Trophoblast cell (in vitro differentiated cells and primary cell): ENCODE measurements around the gene C2CD2L. TPM values are rescaled to one million over a fixed set of nuclear protein-coding genes. Genes with fewer than 3 reads are reported as not detected.
"Not testable (repeated sequence)": the region's sequence is repeated elsewhere in the genome, so short reads cannot be mapped to it uniquely, and the experiment has no call there.

Source experiments
- DNase-seq, 2 donors: peaks; one replicate each; pipeline ENCODE4 v3.0.0-alpha.2; 2016
- H2AFZ ChIP-seq: 2 replicates; pipeline ENCODE4 v1.6.1; 2013; ENCODE audit warnings: low read length, moderate library complexity, mild to moderate bottlenecking; ENCODE audit not compliant: insufficient read depth, poor library complexity
- H2AK5ac ChIP-seq: 2 replicates; pipeline ENCODE4 v1.6.1; 2013; ENCODE audit warnings: mild to moderate bottlenecking, low read length
- H2BK120ac ChIP-seq: 2 replicates; pipeline ENCODE4 v1.6.1; 2013; ENCODE audit warnings: low read length, mild to moderate bottlenecking, moderate library complexity; ENCODE audit not compliant: insufficient read depth, poor library complexity
- H2BK12ac ChIP-seq: 2 replicates; pipeline ENCODE4 v1.6.1; 2013; ENCODE audit warnings: mild to moderate bottlenecking, low read length, moderate library complexity
- H2BK5ac ChIP-seq: 2 replicates; pipeline ENCODE4 v1.6.1; 2013; ENCODE audit warnings: low read length, low read depth, moderate library complexity, mild to moderate bottlenecking; ENCODE audit not compliant: poor library complexity
- H3K14ac ChIP-seq: 2 replicates; pipeline ENCODE4 v1.6.1; 2013; ENCODE audit warnings: mild to moderate bottlenecking, low read length
- H3K18ac ChIP-seq: 2 replicates; pipeline ENCODE4 v1.6.1; 2013; ENCODE audit warnings: mild to moderate bottlenecking, low read length
- H3K23ac ChIP-seq: 2 replicates; pipeline ENCODE4 v1.6.1; 2013; ENCODE audit warnings: low read length
- H3K27ac ChIP-seq: 2 replicates; pipeline ENCODE4 v1.5.1; 2013; ENCODE audit warnings: low read depth, mild to moderate bottlenecking, inconsistent platforms, low read length, moderate library complexity
- H3K27me3 ChIP-seq: 2 replicates; pipeline ENCODE4 v1.6.1; 2013; ENCODE audit warnings: inconsistent platforms, mild to moderate bottlenecking, low read length, moderate library complexity; ENCODE audit not compliant: insufficient read depth
- H3K36me3 ChIP-seq, 2 experiments: 1 replicate in 1 of 2; 2 replicates in 1 of 2; pipeline ENCODE4 v1.6.1; 2013; ENCODE audit warnings: low read length in 2 of 2, mild to moderate bottlenecking in 2 of 2, moderate library complexity in 1 of 2; ENCODE audit not compliant: insufficient read depth in 2 of 2, control insufficient read depth in 1 of 2
- H3K4ac ChIP-seq: 2 replicates; pipeline ENCODE4 v1.6.1; 2013; ENCODE audit warnings: low read depth, mild to moderate bottlenecking, low read length, moderate library complexity
- H3K4me1 ChIP-seq, 2 experiments: 1 replicate in 1 of 2; 2 replicates in 1 of 2; pipeline ENCODE4 v1.6.1; 2013; ENCODE audit warnings: low read length in 2 of 2, mild to moderate bottlenecking in 2 of 2, moderate library complexity in 1 of 2; ENCODE audit not compliant: insufficient read depth in 2 of 2, control insufficient read depth in 1 of 2
- H3K4me2 ChIP-seq: 2 replicates; pipeline ENCODE4 v1.6.1; 2013; ENCODE audit warnings: inconsistent platforms, mild to moderate bottlenecking, low read length, moderate library complexity
- H3K4me3 ChIP-seq: 2 replicates; pipeline ENCODE4 v1.5.1; 2013; ENCODE audit warnings: mild to moderate bottlenecking, low read depth, low read length, inconsistent platforms
- H3K79me1 ChIP-seq: one replicate; pipeline ENCODE4 v1.6.1; 2013; ENCODE audit warnings: low read length
- H3K79me2 ChIP-seq: 2 replicates; pipeline ENCODE4 v1.6.1; 2013; ENCODE audit warnings: low read length, mild to moderate bottlenecking; ENCODE audit not compliant: control insufficient read depth, insufficient read depth, poor library complexity
- H3K9ac ChIP-seq: 2 replicates; pipeline ENCODE4 v1.6.1; 2013; ENCODE audit warnings: mild to moderate bottlenecking, low read length
- H3K9me3 ChIP-seq: 2 replicates; pipeline ENCODE4 v1.6.1; 2013; ENCODE audit warnings: low read depth, mild to moderate bottlenecking, control low read depth, inconsistent platforms, low read length; ENCODE audit not compliant: insufficient read depth
- H4K12ac ChIP-seq: 2 replicates; pipeline ENCODE4 v1.6.1; 2013; ENCODE audit warnings: low read depth, mild to moderate bottlenecking, low read length, moderate library complexity
- H4K8ac ChIP-seq: 2 replicates; pipeline ENCODE4 v1.6.1; 2013; ENCODE audit warnings: low read depth, mild to moderate bottlenecking, low read length, moderate library complexity
- H4K91ac ChIP-seq: one replicate; pipeline ENCODE4 v1.6.1; 2013; ENCODE audit warnings: low read depth, mild to moderate bottlenecking, low read length, moderate library complexity
- WGBS: extraction: QIAGEN DNeasy Blood & Tissue Kit; methylation state at CpG from one replicate; pipeline ENCODE4 v1.1.7; 2013; ENCODE audit warnings: missing lambda C conversion rate; ENCODE audit not compliant: insufficient read length, insufficient coverage; ENCODE audit errors: extremely low coverage; 5-methylcytosine and 5-hydroxymethylcytosine counted together
- polyA plus RNA-seq: library from polyadenylated mRNA; stranded (reverse); fragments of 200-250 nt; gene quantifications from 2 replicates; pipeline ENCODE4 v1.2.3, GENCODE V29; 2013

The C2CD2L gene
- 6.3 and 7.2 TPM in 2 replicates for polyA plus RNA-seq

- H2BK12ac ChIP-seq: no peak within 1 kb of the TSS
- peaks cover 1% of the 10 kb centered on the region for H3K9me3 ChIP-seq
- peak within 1 kb of the TSS; percentile 81 for H3K4me3 ChIP-seq
- no peaks in the 10 kb centered on the region for H3K27me3 ChIP-seq
- peak within 1 kb of the TSS; percentile 97 for H3K4me2 ChIP-seq
- no peak within 1 kb of the TSS for H2BK5ac ChIP-seq
- H3K14ac ChIP-seq: peak within 1 kb of the TSS; percentile 54
- H2AFZ ChIP-seq: peak within 1 kb of the TSS; percentile 81
- H3K79me1 ChIP-seq: peaks cover 10% of the 10 kb centered on the region
- peak within 1 kb of the TSS; percentile 88 for H4K8ac ChIP-seq
- peaks cover 5% of the 10 kb centered on the region for H3K79me2 ChIP-seq
- H3K9ac ChIP-seq: peak within 1 kb of the TSS; percentile 68
- peaks cover 17 to 18% of the 10 kb centered on the region in 2 experiments for H3K4me1 ChIP-seq
- H3K18ac ChIP-seq: peak within 1 kb of the TSS; percentile 52
- peak; percentile 81 to 83 for DNase-seq
- H2AK5ac ChIP-seq: no peak within 1 kb of the TSS
- H3K36me3 ChIP-seq: peaks cover 1 to 6% of the 10 kb centered on the region in 2 experiments
- no peak within 1 kb of the TSS for H2BK120ac ChIP-seq
- peak within 1 kb of the TSS; percentile 49 for H4K12ac ChIP-seq
- WGBS: no CpG with 5 or more reads among the region's 49 CpGs
- peak within 1 kb of the TSS; percentile 80 for H4K91ac ChIP-seq
- no peak within 1 kb of the TSS for H3K27ac ChIP-seq
- peak within 1 kb of the TSS; percentile 13 for H3K4ac ChIP-seq
- no peak within 1 kb of the TSS for H3K23ac ChIP-seq
Observed at GRCh38 chr11:119106564-119107537, at the start of gene C2CD2L. TSS of gene C2CD2L (plus strand) at chr11:119107344. CDS start at chr11:119107742, 398 bp downstream.

- H3K36me3 ChIP-seq: peaks cover 15% of the 10 kb centered on the region in 2 experiments
- not testable (repeated sequence) for H3K18ac ChIP-seq, H3K79me1 ChIP-seq, H4K12ac ChIP-seq, H3K9ac ChIP-seq, H2AFZ ChIP-seq, H3K79me2 ChIP-seq, H2BK120ac ChIP-seq, H4K91ac ChIP-seq, H3K27me3 ChIP-seq, H3K9me3 ChIP-seq, H3K4me3 ChIP-seq, H2AK5ac ChIP-seq, H3K4me2 ChIP-seq, DNase-seq, H2BK5ac ChIP-seq, H3K4me1 ChIP-seq, H3K4ac ChIP-seq, H2BK12ac ChIP-seq, H3K23ac ChIP-seq, H3K27ac ChIP-seq, H4K8ac ChIP-seq, H3K14ac ChIP-seq
- no CpG with 5 or more reads among the region's 35 CpGs for WGBS
Observed at GRCh38 chr11:119059128-119059527, 48.0 kb upstream of the C2CD2L start.

- Histone ChIP-seq H3K14ac (no peak overlapping the region), H2BK12ac (no peak overlapping the region), H4K8ac (no peak overlapping the region), H3K27ac (no peak overlapping the region), H3K79me1 (peaks cover 8% of the 10 kb centered on the region), H3K27me3 (no peaks in the 10 kb centered on the region), H3K4me1 (peaks cover 2 to 3% of the 10 kb centered on the region in 2 experiments), H2BK5ac (no peak overlapping the region), H2AK5ac (no peak overlapping the region), H3K9me3 (no peaks in the 10 kb centered on the region), H3K23ac (no peak overlapping the region), H2BK120ac (no peak overlapping the region), H3K4me2 (no peak overlapping the region), H3K4me3 (no peak overlapping the region), H4K12ac (no peak overlapping the region), H3K79me2 (peaks cover 7% of the 10 kb centered on the region), H3K36me3 (no peaks in the 10 kb centered on the region), H2AFZ (no peak overlapping the region), H4K91ac (no peak overlapping the region), H3K4ac (no peak overlapping the region), H3K18ac (no peak overlapping the region), H3K9ac (no peak overlapping the region)
- DNase-seq: no peak
- WGBS: no CpG with 5 or more reads among the region's 3 CpGs
Observed at GRCh38 chr11:119061256-119061655, 45.9 kb upstream of the C2CD2L start.

- Histone ChIP-seq H2AK5ac (no peak overlapping the region), H4K8ac (no peak overlapping the region), H3K4me2 (no peak overlapping the region), H3K9me3 (no peaks in the 10 kb centered on the region), H3K27me3 (no peaks in the 10 kb centered on the region), H3K9ac (no peak overlapping the region), H4K12ac (no peak overlapping the region), H3K18ac (no peak overlapping the region), H2BK120ac (no peak overlapping the region), H3K36me3 (no peaks in the 10 kb centered on the region), H3K27ac (no peak overlapping the region), H3K4me1 (peaks cover 3 to 5% of the 10 kb centered on the region in 2 experiments), H4K91ac (no peak overlapping the region), H2BK5ac (no peak overlapping the region), H3K79me1 (peaks cover 3% of the 10 kb centered on the region), H3K23ac (no peak overlapping the region), H3K4ac (no peak overlapping the region), H3K14ac (no peak overlapping the region), H3K79me2 (peaks cover 1% of the 10 kb centered on the region), H3K4me3 (no peak overlapping the region), H2AFZ (no peak overlapping the region), H2BK12ac (no peak overlapping the region)
- no peak for DNase-seq
- WGBS: no CpG with 5 or more reads among the region's 5 CpGs
Observed at GRCh38 chr11:119062779-119063178, 44.4 kb upstream of the C2CD2L start.
